Prostate gland (tissue), 2 donors: Measurements from ENCODE around the gene LUC7L.

Experiments
- CTCF ChIP-seq, 4 experiments: fragments of 200-600 bp in 2 of 4; fragments of 450-650 bp in 2 of 4; sonication (generic) in 2 of 4; IDR thresholded peaks; 1 replicate in 3 of 4; 2 replicates in 1 of 4; pipeline ENCODE4 v1.5.1; 2016 to 2019; ENCODE audit warnings: antibody characterized with exemption in 4 of 4, mild to moderate bottlenecking in 2 of 4, moderate library complexity in 2 of 4
- POLR2A ChIP-seq: fragments of 450-650 bp; IDR thresholded peaks from one replicate; pipeline ENCODE4 v1.6.1; 2016; ENCODE audit warnings: antibody characterized with exemption, mild to moderate bottlenecking

GRCh38 chr16:178668-179015 lies 50.6 kb downstream of the LUC7L start:
- no peak for TF ChIP-seq CTCF (IDR thresholded peaks at IDR 0.05)
- no peak for TF ChIP-seq POLR2A
